Tibial nerve (tissue), 4 donors: ENCODE measurements around the gene MTUS2.

Experiments used
- CTCF ChIP-seq, 5 experiments: fragments of 200-600 bp in 3 of 5; fragments of 450-650 bp in 2 of 5; sonication (generic) in 3 of 5; IDR thresholded peaks; one replicate each; pipeline ENCODE4 v1.5.1; 2016 to 2019; ENCODE audit warnings: antibody characterized with exemption in 5 of 5, mild to moderate bottlenecking in 3 of 5, moderate library complexity in 2 of 5
- EP300 ChIP-seq, 2 donors: sonication (generic); formaldehyde crosslinking; IDR thresholded peaks; one replicate each; pipeline ENCODE4 v1.6.1; 2017; ENCODE audit warnings: antibody characterized with exemption in 2 of 2, mild to moderate bottlenecking in 1 of 2
- POLR2A ChIP-seq, 2 donors: fragments of 450-650 bp; IDR thresholded peaks; one replicate each; pipeline ENCODE4 v1.6.1; 2017; ENCODE audit warnings: antibody characterized with exemption in 2 of 2, mild to moderate bottlenecking in 2 of 2, moderate library complexity in 2 of 2

- TF ChIP-seq CTCF (IDR thresholded peaks at IDR 0.05) (no peak), EP300 (IDR thresholded peaks at IDR 0.05) (no peak), POLR2A (IDR thresholded peaks at IDR 0.05) (no peak)
Measured at GRCh38 chr13:29165840-29166239, 345.7 kb downstream of the MTUS2 start.
